Putamen (tissue), 1 donor: ENCODE measurements around the gene LRRTM2.

ENCODE experiments used
- DNase-seq: peaks from one replicate; pipeline ENCODE4 v3.0.0-alpha.2; 2016; ENCODE audit warnings: low spot score

The LRRTM2 gene

DNA sequence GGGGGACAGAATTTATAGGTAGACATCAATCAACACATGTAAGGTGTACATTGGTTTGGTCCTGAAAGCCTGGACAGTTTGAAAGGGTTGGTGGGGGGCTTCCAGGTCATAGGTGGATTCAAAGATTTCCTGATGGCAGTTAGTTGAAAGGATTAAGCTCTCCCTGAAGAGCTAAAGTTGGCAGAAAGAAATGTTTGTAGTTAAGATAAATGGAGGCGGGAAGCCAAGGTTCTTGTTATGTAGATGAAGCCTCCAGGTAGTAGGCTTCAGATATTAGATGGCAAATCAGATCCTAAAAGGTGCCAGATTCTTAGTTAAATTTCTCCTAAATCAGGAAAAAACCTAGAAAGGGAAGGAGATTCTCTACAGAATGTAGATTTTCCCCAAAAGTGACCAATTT, 9.0 kb upstream of the LRRTM2 start:
- no peak for DNase-seq

DNA sequence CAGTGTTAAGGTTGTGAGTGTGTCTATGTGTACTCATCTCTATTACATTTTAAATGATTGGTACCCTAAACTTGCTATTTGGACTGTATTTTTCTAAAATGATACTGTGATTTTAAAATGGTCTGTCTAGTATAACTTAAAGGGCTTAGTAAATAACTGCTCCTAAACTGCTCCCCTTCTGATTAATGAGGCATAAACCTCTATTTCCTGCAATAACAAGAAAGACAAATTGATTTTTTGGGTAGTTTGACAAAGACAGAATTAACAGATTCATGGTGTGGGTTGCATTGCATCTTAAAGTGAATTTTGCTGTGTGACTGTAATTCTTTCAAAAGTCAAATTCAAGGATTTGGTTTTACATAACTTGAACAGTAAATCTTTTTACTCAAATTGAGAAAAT, 8.1 kb upstream of the LRRTM2 start:
- no peak for DNase-seq

DNA sequence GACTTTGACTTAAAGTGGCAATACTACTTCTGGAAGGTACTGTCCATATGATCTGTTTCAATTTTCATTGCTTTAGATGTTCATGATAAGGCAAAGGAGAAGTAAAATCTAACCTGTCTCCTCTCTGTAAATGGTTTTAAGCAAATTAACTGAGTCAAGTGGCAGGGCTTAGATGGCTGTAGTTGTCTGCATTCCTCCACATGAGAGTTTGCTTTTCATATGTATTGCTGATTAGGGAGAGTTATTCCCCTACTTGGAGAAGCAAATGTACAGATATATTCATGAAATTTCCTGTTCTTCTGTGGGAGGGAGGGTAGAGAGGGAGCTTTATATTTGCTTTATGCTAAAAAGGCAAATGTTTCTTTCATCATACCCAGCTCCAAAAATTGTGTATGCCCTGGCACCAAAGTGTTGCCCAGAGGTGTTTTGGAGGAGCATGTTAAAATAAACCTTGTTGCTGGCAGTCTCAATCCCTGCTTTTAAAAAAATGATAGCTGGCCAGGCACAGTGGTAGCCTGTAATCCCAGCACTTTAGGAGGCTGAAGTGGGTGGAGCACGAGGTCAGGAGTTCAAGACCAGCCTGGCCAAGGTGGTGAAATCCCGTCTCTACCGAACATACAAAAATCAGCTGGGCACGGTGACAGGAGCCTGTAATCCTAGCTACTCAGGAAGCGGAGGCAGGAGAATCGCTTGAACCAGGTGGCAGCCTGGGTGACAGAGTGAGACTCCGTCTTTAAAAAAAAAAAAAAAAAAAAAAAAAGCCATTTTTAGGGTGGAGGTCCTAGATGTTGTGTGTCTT, 3.5 kb upstream of the LRRTM2 start:
- DNase-seq, result no peak

DNA sequence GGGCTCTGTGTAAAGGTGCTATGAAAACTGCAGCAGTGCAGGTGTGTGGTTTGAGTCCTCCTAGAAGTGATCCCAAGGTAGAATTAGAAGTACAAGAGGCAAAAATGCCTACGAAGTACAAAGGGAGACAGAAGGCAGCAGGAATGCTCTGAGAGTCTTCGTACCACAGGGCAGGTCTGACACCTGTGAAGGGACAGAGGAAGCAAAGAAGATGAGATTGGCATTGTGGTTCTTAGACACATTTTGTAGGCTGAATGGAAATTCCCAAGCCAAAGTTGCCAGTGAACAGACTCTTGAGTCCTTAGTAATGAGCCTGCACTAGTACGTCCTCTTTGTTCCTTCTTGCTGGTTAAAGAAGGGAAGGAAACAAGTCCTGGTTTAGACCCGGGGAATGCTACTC, 1.7 kb upstream of the LRRTM2 start:
- no peak for DNase-seq

DNA sequence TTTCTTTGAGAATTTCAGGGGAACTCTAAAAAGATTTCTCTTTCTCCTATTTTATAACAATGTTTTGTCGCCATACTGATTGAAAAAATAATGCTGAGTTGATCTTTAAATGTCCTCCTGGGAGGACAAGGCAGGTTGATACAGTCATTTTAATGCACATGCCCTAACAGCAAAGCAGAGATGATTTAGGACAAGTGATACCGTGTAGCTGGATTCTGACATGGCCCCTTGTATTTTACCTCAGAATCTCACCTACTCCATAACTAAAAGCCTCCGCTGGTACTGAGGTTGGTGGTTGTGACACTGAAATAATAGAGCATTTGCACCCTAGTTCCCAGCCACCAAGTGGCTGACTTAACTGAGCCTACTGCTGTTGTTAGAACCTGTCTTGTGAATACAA, 811 bp upstream of the LRRTM2 start:
- DNase-seq, result no peak

DNA sequence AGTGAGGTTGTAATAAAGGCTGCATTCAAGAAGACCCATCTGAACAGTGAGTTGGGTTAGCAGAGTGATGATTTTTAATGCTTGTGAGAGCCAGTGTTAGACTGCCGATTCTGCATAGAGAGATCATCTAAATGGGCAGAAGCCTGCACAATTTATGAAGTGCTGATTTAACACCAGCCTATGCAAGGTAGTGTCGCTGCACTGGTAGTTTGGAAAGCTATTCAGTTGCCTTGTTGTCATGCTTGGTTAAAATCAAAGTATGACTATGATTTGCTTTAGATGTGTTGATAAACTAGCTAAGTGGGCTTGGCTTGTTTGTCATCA, 379 bp upstream of the LRRTM2 start:
- DNase-seq, result no peak

DNA sequence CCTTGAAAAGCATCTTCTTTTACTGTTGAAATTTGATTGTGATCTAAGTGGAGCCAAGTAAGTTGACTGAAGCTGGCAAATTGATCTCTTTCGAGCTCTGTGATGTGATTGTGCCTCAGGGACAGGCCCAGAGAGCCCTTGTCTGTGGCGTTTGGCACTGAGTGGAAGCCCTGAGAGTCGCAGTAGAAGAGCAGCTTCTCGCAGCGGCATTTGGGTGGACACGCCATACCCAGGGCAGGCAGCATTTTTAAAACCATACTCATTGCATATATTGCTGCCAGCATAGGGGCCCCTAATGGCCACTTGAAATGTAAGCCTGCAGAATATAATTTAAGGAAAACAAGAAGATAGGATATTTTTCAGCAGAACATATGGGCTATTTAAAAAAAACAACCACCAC, 894 bp downstream of the LRRTM2 start:
- peak; percentile 77 for DNase-seq

DNA sequence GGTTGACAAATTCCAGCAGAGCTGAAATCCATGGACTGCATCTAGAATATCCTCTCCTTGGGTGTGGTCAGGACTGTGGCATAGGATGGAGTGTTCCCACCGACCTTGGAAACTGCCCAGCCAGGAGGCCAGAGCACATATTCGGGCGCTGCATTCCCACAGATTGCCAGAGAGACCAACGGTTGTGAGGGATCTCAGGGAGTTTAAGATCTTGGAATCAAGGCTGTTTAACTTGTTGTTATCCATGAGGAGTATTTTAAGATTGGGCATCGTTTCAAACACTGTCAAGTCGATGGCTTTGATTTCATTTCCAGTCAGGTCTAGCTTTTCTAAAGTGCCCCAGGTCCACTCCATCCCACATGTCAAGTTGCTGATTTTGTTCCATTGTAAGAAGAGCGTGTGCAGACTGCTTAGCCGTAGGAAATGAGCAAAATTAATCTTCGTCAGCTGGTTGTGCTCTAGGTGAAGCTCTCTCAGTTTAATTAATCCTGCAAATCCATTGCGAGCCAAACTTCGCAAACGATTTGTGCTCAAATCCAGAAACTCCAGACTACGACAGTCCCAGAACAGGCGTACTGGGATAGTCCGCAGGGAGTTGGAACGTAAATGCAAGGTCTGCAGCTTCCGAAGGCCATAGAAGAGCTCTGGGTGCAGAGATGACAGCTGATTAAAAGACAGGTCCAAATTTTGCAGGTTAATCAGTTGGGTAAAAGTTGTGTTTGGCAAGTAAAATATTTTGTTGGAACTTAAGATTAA, 1.5 kb downstream of the LRRTM2 start:
- DNase-seq, result no peak

DNA sequence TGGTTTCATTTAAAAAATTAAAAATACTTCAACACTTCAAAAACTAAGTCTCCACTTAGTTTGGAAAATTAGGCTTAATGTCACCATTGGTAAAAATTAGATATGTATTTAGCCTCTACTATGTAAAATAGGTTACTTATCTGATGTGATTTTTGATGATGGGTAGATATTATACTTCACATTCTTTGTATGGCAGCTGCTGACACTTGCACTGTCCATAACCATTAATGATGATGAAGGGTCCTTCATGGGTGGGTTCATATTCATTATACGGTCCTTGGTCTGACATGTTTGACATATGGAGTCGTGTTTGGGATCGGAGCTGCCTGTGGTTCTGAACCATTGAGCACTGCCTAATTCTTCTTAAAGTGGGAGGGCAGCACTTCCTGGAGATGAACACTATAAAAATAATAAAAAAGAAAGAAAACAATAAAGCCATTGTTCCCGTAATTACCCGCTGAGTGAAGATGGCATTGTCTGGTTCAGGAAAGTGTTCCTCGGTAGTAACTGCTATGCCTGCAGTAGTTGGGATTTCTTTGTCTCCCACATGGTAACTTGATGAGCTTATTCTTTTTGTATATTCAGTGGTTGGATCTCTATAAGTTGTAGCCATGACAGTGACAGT, 2.2 kb downstream of the LRRTM2 start:
- no peak for DNase-seq

DNA sequence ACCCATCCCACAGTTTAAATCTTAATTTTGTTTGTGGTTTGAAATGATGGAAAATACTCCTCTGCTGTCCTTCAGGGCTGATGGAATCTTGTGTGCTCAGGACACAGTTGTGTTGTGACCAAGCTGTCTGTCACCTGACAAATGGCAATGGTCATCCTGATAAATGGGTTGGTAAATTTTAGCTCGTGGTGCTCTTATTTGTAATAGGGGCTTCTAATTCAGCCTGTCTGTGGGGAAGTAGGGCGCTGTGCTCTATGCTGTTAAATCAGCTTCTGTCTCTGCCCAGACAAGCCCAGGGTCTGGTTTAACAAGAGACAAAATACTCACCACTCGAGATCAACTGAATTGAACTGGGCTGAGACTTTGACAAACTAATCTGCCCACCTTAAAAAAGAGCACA, 4.5 kb downstream of the LRRTM2 start:
- DNase-seq, result no peak

DNA sequence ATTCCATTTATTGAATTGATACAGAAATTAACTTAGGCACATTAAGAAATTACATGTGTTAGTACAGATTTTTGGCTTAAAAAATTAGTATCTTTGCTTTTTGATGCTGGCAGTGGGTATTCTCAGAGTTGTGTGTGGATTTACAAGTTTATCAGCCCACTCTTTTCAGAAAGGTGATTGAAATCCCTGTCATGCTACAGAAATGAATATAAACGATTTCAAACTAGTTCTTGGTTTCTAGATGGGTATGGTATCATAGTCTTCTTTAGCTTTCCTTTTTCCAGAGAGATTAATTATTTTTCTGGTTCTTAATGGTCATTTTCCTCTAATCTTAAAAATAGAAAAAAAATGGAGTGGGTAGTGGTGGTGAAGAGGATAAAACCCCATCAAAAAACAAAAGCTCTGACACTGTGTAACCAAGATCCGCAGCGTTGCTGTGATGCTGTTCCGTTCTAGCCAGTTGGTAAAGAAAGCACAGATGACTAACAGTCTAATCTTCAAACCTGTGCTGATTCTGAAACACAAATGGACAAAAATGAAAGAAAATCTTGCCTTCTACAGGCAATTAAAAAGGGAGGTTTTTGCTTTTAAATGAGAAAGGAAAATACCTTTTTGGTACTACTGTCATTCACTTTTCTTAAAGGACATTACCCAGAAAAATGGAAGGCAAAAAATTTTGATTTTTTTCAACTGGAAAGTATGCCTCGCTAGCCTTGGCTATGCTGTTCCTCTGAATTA, 5.2 kb downstream of the LRRTM2 start:
- DNase-seq, result no peak

DNA sequence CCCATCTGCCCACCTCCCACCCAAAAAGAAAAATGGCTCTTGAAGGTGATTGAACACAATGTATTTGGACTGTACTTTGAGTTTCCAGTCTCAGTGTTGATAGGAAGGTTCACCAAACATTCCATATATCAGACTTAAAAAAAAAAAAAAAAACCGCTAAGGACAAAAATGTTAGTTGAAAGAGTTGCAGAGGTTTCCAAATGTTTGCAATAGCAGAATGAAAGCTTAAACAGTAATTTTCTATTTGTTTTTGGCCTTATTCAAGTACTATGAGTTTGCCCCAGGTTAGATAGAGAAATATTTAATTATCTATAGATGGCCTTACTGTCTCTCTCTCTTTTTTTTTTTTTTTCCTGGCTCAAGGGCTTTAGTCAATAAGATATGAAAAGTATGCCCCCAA, 6.1 kb downstream of the LRRTM2 start:
- DNase-seq, result no peak

DNA sequence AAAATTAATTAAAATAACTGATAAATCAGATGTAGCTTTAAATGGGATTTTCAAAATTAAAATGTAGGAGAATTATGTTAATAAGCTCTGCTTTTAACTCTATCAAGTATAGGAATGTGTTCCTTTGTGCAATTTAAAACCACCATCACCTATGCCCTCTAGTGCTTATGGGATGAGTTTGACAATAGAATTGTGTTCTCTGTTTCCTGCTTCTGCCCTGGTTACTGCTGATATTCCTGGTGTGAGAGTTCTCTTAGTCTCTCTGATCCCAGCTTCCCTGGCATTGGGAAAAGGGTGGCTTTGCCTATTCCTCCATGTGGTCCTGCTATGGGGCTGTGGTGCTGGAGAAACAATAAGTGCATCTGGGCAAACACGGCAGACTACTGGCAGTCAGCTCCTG, 8.1 kb downstream of the LRRTM2 start:
- no peak for DNase-seq

DNA sequence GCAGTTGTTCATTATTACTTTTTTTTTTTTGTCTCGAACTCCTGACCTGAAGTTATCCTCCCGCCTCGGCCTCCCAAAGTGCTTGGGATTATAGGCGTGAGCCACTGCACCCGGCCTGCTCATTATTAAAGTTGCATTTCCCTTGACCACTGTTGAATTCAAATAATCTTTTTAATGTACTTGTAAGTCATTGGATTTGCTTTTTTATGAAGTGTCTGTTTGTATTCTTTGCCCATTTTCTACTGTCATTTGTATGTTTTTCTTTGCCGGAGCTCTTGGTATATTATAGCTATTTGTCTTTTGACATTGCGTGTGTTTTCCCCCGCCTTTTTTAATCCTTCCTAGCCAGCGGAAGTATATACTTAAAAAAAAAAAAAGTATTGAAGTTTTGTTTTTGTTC, 22.0 kb downstream of the LRRTM2 start:
- DNase-seq, result no peak

DNA sequence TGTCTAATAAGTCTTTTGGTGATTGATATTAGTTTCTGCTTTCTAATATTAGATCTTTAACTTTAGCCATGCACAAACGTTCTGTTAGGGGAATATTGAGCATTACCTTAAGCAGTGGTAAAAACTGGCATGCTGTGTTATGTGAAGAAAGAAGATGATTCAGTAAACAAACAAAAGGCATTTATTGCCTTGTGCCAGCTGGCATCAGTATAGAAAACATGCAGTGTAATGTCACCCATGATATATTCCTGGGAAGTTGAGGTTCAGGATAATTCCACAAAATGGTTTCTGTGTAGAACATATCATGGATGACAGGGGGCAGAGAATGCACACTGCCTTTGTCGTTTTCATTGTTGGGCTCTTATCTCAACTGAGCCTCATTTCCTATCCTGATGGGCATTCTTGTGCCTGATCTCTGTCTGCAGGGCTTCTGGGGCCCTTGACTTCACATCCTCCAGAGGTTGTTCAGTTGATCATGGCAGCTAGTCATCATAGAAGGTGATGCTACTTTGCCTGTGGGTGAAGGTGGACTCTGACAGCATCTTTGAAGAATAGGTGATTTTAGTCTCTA, 24.2 kb downstream of the LRRTM2 start:
- no peak for DNase-seq

DNA sequence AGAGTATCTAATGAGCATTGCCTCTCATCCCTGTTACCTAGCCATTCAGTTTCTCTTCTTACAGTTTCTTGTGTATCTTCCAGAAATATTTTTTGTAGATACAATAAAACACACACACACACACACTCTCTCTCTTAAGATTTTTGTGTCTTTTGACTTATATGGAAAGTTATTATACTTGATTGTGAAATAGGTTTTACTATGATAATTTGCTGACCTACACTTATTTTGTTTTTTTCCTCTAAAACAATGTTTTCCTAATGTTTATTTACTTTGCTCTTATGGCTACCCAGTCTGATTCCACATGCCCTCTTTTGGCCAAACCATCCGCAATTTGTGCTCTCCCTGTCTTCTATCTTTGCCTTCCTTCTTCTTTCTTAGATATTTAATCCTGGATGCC, 25.3 kb downstream of the LRRTM2 start:
- no peak for DNase-seq

DNA sequence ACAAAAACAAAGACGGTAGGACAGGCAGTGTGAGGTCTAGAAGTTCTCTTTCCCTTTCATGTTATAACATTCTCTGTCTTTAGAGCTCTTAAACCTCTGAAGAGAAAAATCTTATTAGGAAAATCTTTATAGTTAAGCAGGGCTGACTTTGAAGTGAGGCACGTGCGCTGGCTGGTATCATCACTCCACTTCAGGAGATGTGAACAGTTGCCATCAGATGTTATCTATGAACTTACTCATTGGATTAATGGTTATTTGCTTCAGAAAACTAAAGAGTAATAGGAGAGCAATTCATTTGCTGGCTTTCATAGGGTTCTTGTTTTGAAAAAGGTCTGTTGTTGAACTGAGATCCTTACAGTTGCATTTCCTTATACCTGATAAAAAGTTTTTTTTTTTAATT, 25.7 kb downstream of the LRRTM2 start:
- no peak for DNase-seq

DNA sequence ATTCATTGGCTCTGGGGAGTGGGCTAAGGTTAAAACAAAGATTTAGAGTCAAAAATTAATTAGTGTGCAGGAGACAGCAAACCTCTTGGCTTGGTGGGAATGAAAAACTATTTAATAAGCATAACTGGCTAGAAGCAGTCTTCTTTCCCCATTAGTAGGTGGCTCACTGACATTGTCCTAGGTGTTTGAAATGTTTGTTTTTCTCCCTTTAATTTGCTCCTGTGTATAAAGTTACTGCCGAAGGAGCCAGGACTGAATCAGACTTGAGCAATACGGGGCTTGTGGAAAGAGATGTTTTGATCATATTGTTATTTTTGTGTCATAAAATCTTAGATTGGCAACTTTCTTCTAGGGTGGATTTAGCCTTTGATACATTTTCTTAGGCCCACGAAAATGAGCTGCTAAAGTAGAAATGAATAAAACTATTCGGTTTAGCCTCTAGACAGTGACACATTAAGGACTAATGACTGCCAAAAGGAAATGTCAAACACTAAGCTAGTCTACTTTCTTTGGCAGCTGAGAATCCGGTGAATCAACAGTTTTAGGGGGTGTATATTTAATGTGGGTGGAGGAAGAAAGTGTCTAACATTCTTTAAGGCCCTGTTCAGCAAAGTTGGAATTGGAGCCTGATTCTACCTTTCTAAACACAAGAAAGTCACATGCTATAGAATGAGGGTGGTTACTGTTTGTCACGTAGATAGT, 30.2 kb downstream of the LRRTM2 start:
- DNase-seq, result no peak

DNA sequence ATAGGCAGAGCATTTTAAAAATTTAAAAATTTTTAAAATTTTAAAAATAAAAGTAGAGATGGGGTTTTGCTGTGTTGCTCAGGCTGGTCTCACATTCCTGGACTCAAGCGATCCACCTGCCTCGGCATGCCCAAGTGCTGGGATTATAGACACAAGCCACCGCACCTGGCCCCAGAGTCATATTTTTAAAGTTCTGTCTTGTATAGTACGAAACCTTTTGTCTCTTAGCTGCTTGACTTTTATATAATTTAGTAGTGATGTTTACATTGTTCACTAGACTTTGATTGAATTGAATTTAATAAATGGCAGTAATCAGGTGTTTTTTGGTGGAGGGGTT, 31.0 kb downstream of the LRRTM2 start:
- no peak for DNase-seq

DNA sequence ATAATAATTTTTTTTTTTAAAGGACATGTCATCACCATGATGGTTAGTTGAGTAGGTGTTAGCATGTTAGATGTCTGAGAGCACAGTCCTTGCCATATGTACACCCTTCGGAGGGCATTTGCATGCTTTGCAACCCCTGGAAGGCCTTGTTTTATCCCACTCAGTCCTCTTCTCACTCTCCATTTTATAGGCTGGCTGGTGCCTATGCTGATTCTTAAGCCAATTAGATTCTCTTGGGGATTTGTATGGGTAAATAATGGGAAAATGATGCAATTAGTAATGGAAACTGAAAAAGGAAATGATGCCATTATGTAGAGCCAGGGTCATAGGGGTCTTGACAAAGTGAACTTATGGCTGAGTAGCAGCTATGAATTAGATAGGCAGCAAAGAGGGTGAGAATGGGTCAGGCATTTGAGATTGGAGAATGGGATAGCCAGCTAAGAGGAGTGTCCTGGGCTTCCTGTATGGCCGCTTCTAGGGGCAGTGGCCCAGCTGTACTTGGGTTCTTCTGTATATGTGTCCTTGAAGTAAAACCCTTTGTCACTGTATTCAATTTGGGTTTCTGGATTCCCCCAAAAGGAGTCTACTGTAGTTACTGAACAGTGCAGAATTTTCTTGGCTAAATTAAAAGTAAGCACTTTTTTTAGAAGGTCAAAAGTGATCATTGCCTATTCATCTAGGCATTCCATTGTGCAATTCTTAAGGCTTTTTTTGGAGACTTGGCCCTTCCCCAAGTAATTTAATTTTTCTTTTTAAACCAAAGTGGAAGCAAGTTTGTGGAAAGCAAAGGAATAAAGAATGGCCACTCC, 31.6 kb downstream of the LRRTM2 start:
- DNase-seq, result no peak

DNA sequence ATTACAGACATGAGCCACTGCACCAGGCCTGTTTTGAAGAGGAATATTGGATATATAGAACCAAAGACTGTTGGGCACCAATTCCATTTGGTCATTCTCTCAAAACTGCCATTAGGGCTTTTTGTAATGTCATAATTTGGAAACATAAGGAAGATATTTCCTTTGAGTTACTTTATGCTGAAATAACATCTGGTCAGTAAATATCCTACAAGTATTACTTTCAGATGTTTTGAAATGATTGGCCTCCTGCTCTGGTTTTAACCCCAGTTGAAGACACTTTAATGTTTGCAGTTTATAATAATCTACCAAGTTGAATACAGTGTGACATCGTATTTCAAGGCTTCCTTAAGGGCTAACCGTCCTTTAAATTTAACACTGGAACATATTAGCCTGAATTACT, 33.6 kb downstream of the LRRTM2 start:
- no peak for DNase-seq
